Nephron progenitor cell (in vitro differentiated cells): ENCODE results near the gene PDZD2.
A peak's percentile ranks its signal among the peaks of the same experiment; 100 is the strongest.
"Not testable (repeated sequence)": the region's sequence is repeated elsewhere in the genome, so short reads cannot be mapped to it uniquely, and the experiment has no call there.

ENCODE experiments used
- DNase-seq: peaks from one replicate; pipeline ENCODE4 v3.0.0; 2021
- H3K27ac Mint-ChIP-seq: 2 replicates; pipeline ENCODE4 v1.8.0; 2021; ENCODE audit warnings: mild to moderate bottlenecking, moderate library complexity, mixed read lengths
- H3K27me3 Mint-ChIP-seq: 2 replicates; pipeline ENCODE4 v1.8.0; 2021; ENCODE audit warnings: mild to moderate bottlenecking, low read depth, mixed read lengths; ENCODE audit not compliant: poor library complexity
- H3K36me3 Mint-ChIP-seq: 2 replicates; pipeline ENCODE4 v1.8.0; 2021; ENCODE audit warnings: low read depth, mixed read lengths
- H3K4me1 Mint-ChIP-seq: 2 replicates; pipeline ENCODE4 v1.8.0; 2021; ENCODE audit warnings: mixed read lengths
- H3K4me3 Mint-ChIP-seq: 2 replicates; pipeline ENCODE4 v1.8.0; 2021; ENCODE audit warnings: mild to moderate bottlenecking, moderate library complexity, mixed read lengths
- H3K9me3 Mint-ChIP-seq: 2 replicates; pipeline ENCODE4 v1.8.0; 2021; ENCODE audit warnings: mild to moderate bottlenecking, moderate library complexity, mixed read lengths
- TF ChIP-seq, protein P1 (sequence below): fragments of 200-600 bp; sonication (generic); IDR thresholded peaks from 2 replicates; pipeline ENCODE4 v1.5.0; 2021; ENCODE audit warnings: antibody characterized with exemption

Gene PDZD2

DNA sequence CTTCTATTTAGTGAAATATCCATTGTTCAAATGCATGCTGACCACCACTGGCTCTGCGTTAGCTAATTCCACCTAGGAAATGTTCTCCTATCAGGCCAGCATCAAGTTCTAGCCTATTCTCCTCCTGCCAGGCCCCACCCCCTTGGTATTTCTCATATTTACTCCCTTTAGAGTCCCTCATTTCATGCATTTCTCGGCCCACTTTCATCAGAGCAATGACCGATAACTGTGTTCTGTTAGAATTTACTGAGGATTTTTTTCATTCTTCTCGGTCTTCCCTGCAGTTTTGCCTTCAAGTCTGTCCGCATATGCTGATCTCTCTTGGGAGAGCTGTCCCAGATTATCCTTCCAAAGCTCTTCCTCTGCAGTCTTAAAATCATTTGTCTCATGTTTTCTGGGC is 391.8 kb downstream of the PDZD2 start:
- Mint-ChIP-seq H3K4me1 (peaks cover 51% of the 10 kb centered on the region), H3K9me3 (no peaks in the 10 kb centered on the region), H3K4me3 (no peak overlapping the region), H3K27ac (no peak overlapping the region), H3K36me3 (no peaks in the 10 kb centered on the region), H3K27me3 (peaks cover 7% of the 10 kb centered on the region)
- TF ChIP-seq, protein P1, sequence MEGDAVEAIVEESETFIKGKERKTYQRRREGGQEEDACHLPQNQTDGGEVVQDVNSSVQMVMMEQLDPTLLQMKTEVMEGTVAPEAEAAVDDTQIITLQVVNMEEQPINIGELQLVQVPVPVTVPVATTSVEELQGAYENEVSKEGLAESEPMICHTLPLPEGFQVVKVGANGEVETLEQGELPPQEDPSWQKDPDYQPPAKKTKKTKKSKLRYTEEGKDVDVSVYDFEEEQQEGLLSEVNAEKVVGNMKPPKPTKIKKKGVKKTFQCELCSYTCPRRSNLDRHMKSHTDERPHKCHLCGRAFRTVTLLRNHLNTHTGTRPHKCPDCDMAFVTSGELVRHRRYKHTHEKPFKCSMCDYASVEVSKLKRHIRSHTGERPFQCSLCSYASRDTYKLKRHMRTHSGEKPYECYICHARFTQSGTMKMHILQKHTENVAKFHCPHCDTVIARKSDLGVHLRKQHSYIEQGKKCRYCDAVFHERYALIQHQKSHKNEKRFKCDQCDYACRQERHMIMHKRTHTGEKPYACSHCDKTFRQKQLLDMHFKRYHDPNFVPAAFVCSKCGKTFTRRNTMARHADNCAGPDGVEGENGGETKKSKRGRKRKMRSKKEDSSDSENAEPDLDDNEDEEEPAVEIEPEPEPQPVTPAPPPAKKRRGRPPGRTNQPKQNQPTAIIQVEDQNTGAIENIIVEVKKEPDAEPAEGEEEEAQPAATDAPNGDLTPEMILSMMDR = no peak
- DNase-seq = no peak

DNA sequence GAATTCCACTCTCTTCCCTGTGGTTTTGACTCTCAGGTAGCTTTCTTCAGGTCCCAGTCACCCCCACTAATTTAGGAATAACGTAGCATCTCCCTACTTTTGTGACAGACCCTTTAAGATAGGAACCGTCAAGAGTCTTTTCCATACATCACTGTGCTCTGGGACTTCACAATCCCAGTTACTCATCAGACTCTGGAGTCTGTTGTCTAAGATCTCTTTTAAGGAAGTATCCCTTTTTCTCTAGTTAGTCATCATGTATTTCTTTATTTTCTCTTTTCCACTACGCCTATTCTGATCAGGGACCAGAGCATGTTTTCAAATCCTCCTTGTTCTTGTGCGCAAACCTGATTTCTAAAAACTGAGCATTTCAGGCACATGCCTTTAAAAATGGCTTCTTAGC is 392.2 kb downstream of the PDZD2 start:
- Mint-ChIP-seq H3K27me3 (peaks cover 7% of the 10 kb centered on the region), H3K36me3 (no peaks in the 10 kb centered on the region), H3K4me1 (peaks cover 47% of the 10 kb centered on the region), H3K9me3 (no peaks in the 10 kb centered on the region), H3K4me3 (no peak overlapping the region), H3K27ac (no peak overlapping the region)
- TF ChIP-seq, protein P1 = no peak
- DNase-seq = no peak

DNA sequence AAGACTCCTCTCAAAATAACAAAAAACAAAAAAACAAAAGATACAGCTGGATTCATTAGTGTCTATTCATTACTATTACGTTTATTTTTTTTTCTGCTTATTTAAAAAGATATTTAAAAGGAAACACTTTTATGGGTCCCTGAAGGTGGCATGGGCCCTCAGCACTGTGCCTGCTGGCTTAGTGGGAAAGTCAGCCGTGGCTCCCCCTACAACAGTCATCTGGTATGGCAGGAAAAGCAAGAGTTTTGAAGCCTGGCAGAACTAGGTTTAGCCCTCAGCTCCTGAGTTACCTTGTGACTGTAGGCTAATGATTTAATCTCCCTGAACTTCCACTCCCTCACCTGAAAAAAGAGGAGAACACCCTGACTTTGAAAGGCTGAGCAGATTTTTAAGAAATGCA is 399.6 kb downstream of the PDZD2 start:
- TF ChIP-seq, protein P1 = no peak
- Mint-ChIP-seq H3K9me3 (peaks cover 54% of the 10 kb centered on the region), H3K4me1 (peaks cover 15% of the 10 kb centered on the region), H3K4me3 (no peak overlapping the region), H3K27me3 (peaks cover 11% of the 10 kb centered on the region), H3K36me3 (peaks cover 38% of the 10 kb centered on the region), H3K27ac (no peak overlapping the region)
- DNase-seq = no peak

DNA sequence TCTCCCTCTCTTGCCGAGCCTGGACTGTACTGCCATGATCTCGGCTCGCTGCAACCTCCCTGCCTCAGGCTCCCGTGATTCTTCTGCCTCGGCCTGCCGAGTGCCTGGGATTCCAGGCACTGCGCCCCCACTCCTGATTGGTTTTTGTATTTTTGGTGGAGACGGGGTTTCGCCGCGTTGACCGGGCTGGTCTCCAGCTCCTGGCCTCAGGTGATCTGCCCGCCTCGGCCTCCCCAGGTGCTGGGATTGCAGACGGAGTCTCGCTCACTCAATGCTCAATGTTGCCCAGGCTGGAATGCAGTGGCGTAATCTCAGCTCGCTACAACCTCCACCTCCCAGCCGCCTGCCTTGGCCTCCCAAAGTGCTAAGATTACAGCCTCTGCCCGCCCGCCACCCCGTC is 400.2 kb downstream of the PDZD2 start:
- H3K36me3 Mint-ChIP-seq = peaks cover 38% of the 10 kb centered on the region
- H3K27me3 Mint-ChIP-seq = peaks cover 11% of the 10 kb centered on the region
- H3K27ac Mint-ChIP-seq, H3K4me3 Mint-ChIP-seq, DNase-seq: not testable (repeated sequence)
- H3K4me1 Mint-ChIP-seq = peaks cover 15% of the 10 kb centered on the region
- peaks cover 54% of the 10 kb centered on the region for H3K9me3 Mint-ChIP-seq

DNA sequence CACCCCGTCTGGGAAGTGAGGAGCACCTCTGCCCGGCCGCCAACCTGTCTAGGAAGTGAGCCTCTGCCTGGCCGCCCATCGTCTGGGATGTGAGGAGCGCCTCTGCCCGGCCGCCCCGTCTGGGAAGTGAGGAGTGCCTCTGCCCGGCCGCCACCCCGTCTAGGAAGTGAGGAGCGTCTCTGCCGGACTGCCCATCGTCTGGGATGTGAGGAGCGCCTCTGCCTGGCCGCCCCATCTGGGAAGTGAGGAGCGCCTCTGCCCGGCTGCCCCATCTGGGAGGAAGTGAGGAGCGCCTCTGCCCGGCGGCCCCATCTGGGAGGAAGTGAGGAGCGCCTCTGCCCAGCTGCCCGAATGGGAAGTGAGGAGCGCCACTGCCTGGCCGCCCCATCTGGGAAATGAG is 400.7 kb downstream of the PDZD2 start:
- peaks cover 38% of the 10 kb centered on the region for H3K36me3 Mint-ChIP-seq
- peaks cover 11% of the 10 kb centered on the region for H3K27me3 Mint-ChIP-seq
- H3K9me3 Mint-ChIP-seq = peaks cover 54% of the 10 kb centered on the region
- H3K4me3 Mint-ChIP-seq, DNase-seq, H3K27ac Mint-ChIP-seq: not testable (repeated sequence)
- peaks cover 15% of the 10 kb centered on the region for H3K4me1 Mint-ChIP-seq

DNA sequence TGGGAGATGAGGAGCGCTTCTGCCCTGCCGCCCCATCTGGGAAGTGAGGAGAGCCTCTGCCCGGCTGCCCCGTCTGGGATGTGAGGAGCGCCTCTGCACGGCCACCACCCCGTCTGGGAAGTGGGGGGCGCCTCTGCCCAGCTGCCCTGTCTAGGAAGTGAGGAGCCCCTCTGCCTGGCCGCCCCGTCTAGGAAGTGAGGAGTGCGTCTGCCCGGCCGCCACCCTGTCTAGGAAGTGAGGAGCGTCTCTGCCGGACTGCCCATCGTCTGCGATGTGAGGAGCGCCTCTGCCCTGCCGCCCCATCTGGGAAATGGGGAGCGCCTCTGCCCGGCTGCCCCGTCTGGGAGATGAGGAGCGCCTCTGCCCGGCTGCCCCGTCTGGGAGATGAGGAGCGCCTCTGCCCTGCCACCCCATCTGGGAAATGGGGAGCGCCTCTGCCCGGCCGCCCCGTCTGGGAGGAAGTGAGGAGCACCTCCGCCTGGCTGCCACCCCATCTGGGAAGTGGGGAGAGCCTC is 401.3 kb downstream of the PDZD2 start:
- Mint-ChIP-seq H3K9me3 (peaks cover 54% of the 10 kb centered on the region), H3K36me3 (peaks cover 38% of the 10 kb centered on the region)
- DNase-seq = not testable (repeated sequence)

DNA sequence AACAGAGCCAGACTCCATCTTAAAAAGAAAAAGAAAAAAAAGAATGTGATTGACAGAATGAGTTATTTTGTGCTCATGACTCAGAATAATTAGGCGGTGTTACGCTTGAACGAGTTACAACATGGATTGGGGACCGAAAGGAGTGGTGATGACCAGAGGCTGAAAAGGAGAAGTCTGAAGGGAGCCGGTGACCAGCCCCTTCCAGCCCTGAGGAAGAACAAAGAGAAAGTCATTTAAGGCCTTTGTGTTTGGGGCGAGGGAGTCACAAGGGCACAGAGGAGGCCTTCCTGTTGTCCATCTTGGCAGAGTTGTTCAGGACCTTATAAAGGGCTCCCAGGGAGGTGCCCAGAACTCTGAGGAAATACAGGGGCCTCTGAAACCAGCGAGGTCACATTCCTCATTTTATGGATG is 403.6 kb downstream of the PDZD2 start:
- peaks cover 29% of the 10 kb centered on the region for H3K36me3 Mint-ChIP-seq
- no peak overlapping the region for H3K4me3 Mint-ChIP-seq
- peaks cover 10% of the 10 kb centered on the region for H3K4me1 Mint-ChIP-seq

More for the DNA sequence above, 401.3 kb downstream of the PDZD2 start:
- peaks cover 15% of the 10 kb centered on the region for H3K4me1 Mint-ChIP-seq
- peaks cover 11% of the 10 kb centered on the region for H3K27me3 Mint-ChIP-seq
- not testable (repeated sequence) for H3K27ac Mint-ChIP-seq, H3K4me3 Mint-ChIP-seq

More for the DNA sequence above, 403.6 kb downstream of the PDZD2 start:
- peaks cover 47% of the 10 kb centered on the region for H3K9me3 Mint-ChIP-seq
- H3K27ac Mint-ChIP-seq = peak overlapping the region; percentile 85
- TF ChIP-seq, protein P1 = no peak
- peaks cover 7% of the 10 kb centered on the region for H3K27me3 Mint-ChIP-seq
- DNase-seq = no peak
